A549 (cell line): ENCODE measurements around the gene LAMA3. TPM values are rescaled to one million over a fixed set of nuclear protein-coding genes. Genes with fewer than 3 reads are reported as not detected.

Experiments
- ATAC-seq, 2 experiments: fragments of 200-7000 bp in 1 of 2; fragments of >200 bp in 1 of 2; cut with Nextera tagmentation in 1 of 2; cut with Tn5 transposase in 1 of 2; 3 replicates each; pipeline versions ENCODE4 v1.8.0 to v1.9.1; 2018 to 2020; ENCODE audit warnings: mild to moderate bottlenecking in 1 of 2, moderate library complexity in 1 of 2
- CTCF ChIA-PET: fragments of 300-600 bp; sonication (Branson Sonifier 250); formaldehyde crosslinking; extraction: SDS; loops from one replicate; lab custom pipeline; 2021; ENCODE audit warnings: antibody characterized with exemption, inconsistent platforms; lab: Yijun Ruan, JAX
- POLR2A ChIA-PET: fragments of 350-600 bp; formaldehyde crosslinking; extraction: SDS; loops from one replicate; lab custom pipeline; 2021; ENCODE audit warnings: antibody characterized with exemption, inconsistent platforms; lab: Yijun Ruan, JAX
- DNase-seq, 2 experiments: peaks; one replicate each; pipeline versions ENCODE4 v3.0.0 to v3.0.0-alpha.2; 2011 to 2016; ENCODE audit warnings: low read depth in 1 of 2, low spot score in 1 of 2
- FAIRE-seq: peaks from 2 replicates; lab custom pipeline; 2011; peaks lifted over from hg19 to GRCh38; lab: Jason Lieb, UNC
- H3K27ac ChIP-seq, 2 experiments: fragments of >200 bp; sonication (Bioruptor Twin); formaldehyde crosslinking; 3 replicates each; pipeline ENCODE4 v1.5.1; 2016 to 2017
- H3K4me1 ChIP-seq: fragments of >200 bp; sonication (Bioruptor Twin); formaldehyde crosslinking; 3 replicates; pipeline ENCODE4 v1.6.1; 2016
- H3K4me2 ChIP-seq: fragments of >200 bp; sonication (Bioruptor Twin); formaldehyde crosslinking; 3 replicates; pipeline ENCODE4 v1.6.1; 2016
- H3K4me3 ChIP-seq: fragments of >200 bp; sonication (Bioruptor Twin); formaldehyde crosslinking; 3 replicates; pipeline ENCODE4 v1.5.1; 2016
- H3K9me3 ChIP-seq: fragments of >200 bp; sonication (Bioruptor Twin); formaldehyde crosslinking; 3 replicates; pipeline ENCODE4 v1.6.1; 2016
- CBX2 ChIP-seq: fragments of 200-600 bp; sonication (generic); IDR thresholded peaks from 2 replicates; pipeline ENCODE4 v1.6.1; 2016; ENCODE audit warnings: low read depth, mild to moderate bottlenecking, borderline replicate concordance
- CHD2 ChIP-seq: fragments of 150-350 bp; IDR thresholded peaks from 2 replicates; pipeline ENCODE4 v1.6.1; 2014; ENCODE audit warnings: low read length; ENCODE audit not compliant: partially characterized antibody
- EHF ChIP-seq: fragments of 250-450 bp; sonication (Bioruptor Pico); IDR thresholded peaks from 2 replicates; pipeline ENCODE4 v1.5.0; 2020; ENCODE audit warnings: mild to moderate bottlenecking
- EHMT2 ChIP-seq: fragments of 200-600 bp; sonication (generic); IDR thresholded peaks from 2 replicates; pipeline ENCODE4 v1.6.1; 2016; ENCODE audit warnings: antibody characterized with exemption, low read depth, mild to moderate bottlenecking, moderate library complexity
- EP300 ChIP-seq, 2 experiments: fragments of >200 bp; sonication (Bioruptor Twin); formaldehyde crosslinking; IDR thresholded peaks; 2 replicates in 1 of 2; 3 replicates in 1 of 2; pipeline ENCODE4 v1.6.1; 2016 to 2017
- FOSL2 ChIP-seq, 2 experiments: fragments of 450-650 bp in 1 of 2; fragments of >200 bp in 1 of 2; sonication (Bioruptor Twin) in 1 of 2; formaldehyde crosslinking; IDR thresholded peaks; 2 replicates each; pipeline versions ENCODE4 v1.5.0 to v1.6.1; 2016 to 2020; ENCODE audit warnings: mild to moderate bottlenecking in 1 of 2, moderate library complexity in 1 of 2
- GATA3 ChIP-seq: IDR thresholded peaks from 2 replicates; pipeline ENCODE4 v1.6.1; 2012; ENCODE audit warnings: borderline replicate concordance
- HDAC2 ChIP-seq: fragments of 200-600 bp; sonication (generic); IDR thresholded peaks from 2 replicates; pipeline ENCODE4 v1.6.1; 2016
- HOXB5 ChIP-seq: fragments of 250-450 bp; sonication (Bioruptor Pico); IDR thresholded peaks from 2 replicates; pipeline ENCODE4 v1.5.0; 2020; ENCODE audit warnings: mild to moderate bottlenecking, moderate library complexity
- MAZ ChIP-seq: fragments of 150-350 bp; IDR thresholded peaks from 2 replicates; pipeline ENCODE4 v1.6.1; 2014; ENCODE audit warnings: antibody characterized with exemption, low read depth, low read length, borderline replicate concordance
- RCOR1 ChIP-seq: fragments of 150-350 bp; IDR thresholded peaks from 2 replicates; pipeline ENCODE4 v1.6.1; 2014; ENCODE audit warnings: antibody characterized with exemption, low read length, low read depth
- ZNF302 ChIP-seq: fragments of 250-450 bp; sonication (Bioruptor Pico); IDR thresholded peaks from 2 replicates; pipeline ENCODE4 v1.9.0; 2021; ENCODE audit warnings: inconsistent platforms, mild to moderate bottlenecking, moderate library complexity
- ZSCAN20 ChIP-seq: fragments of 250-450 bp; sonication (Bioruptor Pico); IDR thresholded peaks from 2 replicates; pipeline ENCODE4 v1.8.0; 2022; ENCODE audit warnings: mild to moderate bottlenecking, moderate library complexity
- WGBS: methylation state at CpG from one replicate; pipeline ENCODE4 v1.1.6; 2017; ENCODE audit errors: missing lambda C conversion rate; 5-methylcytosine and 5-hydroxymethylcytosine counted together
- polyA plus RNA-seq, 4 experiments: library from polyadenylated mRNA; depleted of rRNA in 3 of 4; stranded (reverse); fragments of >200 nt; fragmentation: RNase III in 1 of 4; extraction: RNeasy Plus Mini Kit Qiagen cat#74134 plus additional on column Dnase treatment in 1 of 4; gene quantifications; 2 replicates in 3 of 4; 3 replicates in 1 of 4; pipeline ENCODE4 v1.2.3, GENCODE V29; 2011 to 2017
- TF ChIP-seq, protein P1 (sequence below): fragments of 150-350 bp; IDR thresholded peaks from 2 replicates; pipeline ENCODE4 v1.6.1; 2014; ENCODE audit warnings: low read depth, mild to moderate bottlenecking, low read length
- TF ChIP-seq, protein P2 (sequence below): fragments of 450-650 bp; IDR thresholded peaks from 2 replicates; pipeline ENCODE4 v1.6.1; 2014; ENCODE audit warnings: antibody characterized with exemption
- TF ChIP-seq, protein P3 (sequence below): fragments of >200 bp; sonication (Bioruptor Twin); formaldehyde crosslinking; IDR thresholded peaks from 2 replicates; pipeline ENCODE4 v1.6.1; 2016
- TF ChIP-seq, protein P4 (sequence below): IDR thresholded peaks from 2 replicates; pipeline ENCODE4 v1.6.1; 2012
- TF ChIP-seq, protein P5 (sequence below): fragments of 250-450 bp; sonication (Bioruptor Pico); IDR thresholded peaks from 2 replicates; pipeline ENCODE4 v1.5.0; 2020; ENCODE audit warnings: low read depth, mild to moderate bottlenecking, moderate library complexity
- TF ChIP-seq, protein P6 (sequence below): IDR thresholded peaks from 2 replicates; pipeline ENCODE4 v1.6.1; 2012; ENCODE audit warnings: low read depth, borderline replicate concordance

The LAMA3 gene
- polyA plus RNA-seq, 2 of the 4 experiments (the other 2 are of a cell fraction), result 18.2 to 31.0 TPM

DNA sequence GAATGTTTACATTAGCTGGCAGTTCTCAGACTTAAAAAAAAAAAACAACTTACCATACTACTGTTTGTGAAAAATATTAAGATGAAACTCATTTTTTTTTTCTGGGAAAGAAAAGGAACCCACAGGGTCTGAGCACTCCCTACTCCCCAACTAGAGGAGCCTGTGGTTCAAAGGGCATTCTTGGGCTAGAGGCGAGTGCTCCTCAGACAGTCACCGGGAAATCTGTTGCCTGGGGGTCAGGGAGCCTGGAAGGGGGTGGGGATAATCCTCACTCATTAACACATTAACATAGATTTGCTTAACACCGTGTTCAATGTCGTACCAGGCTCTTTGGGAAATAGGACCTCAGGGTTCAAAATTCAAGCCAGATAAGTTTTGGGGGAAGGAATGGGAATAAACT, 57.6 kb downstream of the LAMA3 start:
- H3K9me3 ChIP-seq, result no peaks in the 10 kb centered on the region
- POLR2A ChIA-PET, result no interaction called here
- 93% methylated on average over 4 of the region's 4 CpGs for WGBS
- FAIRE-seq (no peak), ATAC-seq (no peak), DNase-seq (no peak)
- H3K4me2 ChIP-seq, result no peak overlapping the region
- CTCF ChIA-PET, result no interaction called here
- no peak for TF ChIP-seq HDAC2
- TF ChIP-seq, protein P1, sequence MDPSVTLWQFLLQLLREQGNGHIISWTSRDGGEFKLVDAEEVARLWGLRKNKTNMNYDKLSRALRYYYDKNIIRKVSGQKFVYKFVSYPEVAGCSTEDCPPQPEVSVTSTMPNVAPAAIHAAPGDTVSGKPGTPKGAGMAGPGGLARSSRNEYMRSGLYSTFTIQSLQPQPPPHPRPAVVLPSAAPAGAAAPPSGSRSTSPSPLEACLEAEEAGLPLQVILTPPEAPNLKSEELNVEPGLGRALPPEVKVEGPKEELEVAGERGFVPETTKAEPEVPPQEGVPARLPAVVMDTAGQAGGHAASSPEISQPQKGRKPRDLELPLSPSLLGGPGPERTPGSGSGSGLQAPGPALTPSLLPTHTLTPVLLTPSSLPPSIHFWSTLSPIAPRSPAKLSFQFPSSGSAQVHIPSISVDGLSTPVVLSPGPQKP, result no peak
- TF ChIP-seq, protein P2, sequence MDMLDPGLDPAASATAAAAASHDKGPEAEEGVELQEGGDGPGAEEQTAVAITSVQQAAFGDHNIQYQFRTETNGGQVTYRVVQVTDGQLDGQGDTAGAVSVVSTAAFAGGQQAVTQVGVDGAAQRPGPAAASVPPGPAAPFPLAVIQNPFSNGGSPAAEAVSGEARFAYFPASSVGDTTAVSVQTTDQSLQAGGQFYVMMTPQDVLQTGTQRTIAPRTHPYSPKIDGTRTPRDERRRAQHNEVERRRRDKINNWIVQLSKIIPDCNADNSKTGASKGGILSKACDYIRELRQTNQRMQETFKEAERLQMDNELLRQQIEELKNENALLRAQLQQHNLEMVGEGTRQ, result no peak
- TF ChIP-seq EP300 (IDR thresholded peaks at IDR 0.05), result no peak
- no peak overlapping the region for H3K27ac ChIP-seq
- peaks cover 24% of the 10 kb centered on the region for H3K4me1 ChIP-seq
- no peak overlapping the region for H3K4me3 ChIP-seq

DNA sequence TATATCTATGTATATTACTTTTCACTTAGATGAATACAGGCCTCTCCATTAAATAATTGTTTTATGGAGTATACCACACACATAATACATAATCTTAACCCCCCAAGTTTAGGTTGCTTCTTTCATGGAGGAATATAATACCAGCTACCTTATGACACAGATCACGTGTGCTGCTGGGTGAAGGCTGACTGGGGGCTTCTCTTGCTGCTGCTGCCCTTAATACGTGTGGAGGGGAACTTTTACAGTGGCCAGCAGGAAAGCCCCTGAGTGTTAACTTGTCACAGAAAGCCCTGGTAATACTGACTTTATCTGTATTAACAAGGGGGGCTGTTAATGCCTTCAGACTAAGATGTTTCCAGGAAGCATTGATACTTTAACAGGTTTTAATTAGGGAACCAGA, 63.1 kb downstream of the LAMA3 start:
- Histone ChIP-seq H3K9me3 (no peaks in the 10 kb centered on the region), H3K27ac (no peak overlapping the region), H3K4me2 (no peak overlapping the region), H3K4me1 (no peaks in the 10 kb centered on the region), H3K4me3 (no peak overlapping the region)
- 75% methylated on average over 2 of the region's 2 CpGs for WGBS
- CTCF ChIA-PET, result interaction anchor here (0.7 to 1.7 kb wide), 2 partner anchors 9 to 20 kb away, joined by 3 to 4 read pairs; no protein-coding TSS in a partner anchor
- ATAC-seq, result no peak
- FAIRE-seq, result no peak
- DNase-seq, result no peak
- no peak for TF ChIP-seq CHD2
- no peak for TF ChIP-seq EHF (CRISPR knock-in tag)
- TF ChIP-seq, protein P3, sequence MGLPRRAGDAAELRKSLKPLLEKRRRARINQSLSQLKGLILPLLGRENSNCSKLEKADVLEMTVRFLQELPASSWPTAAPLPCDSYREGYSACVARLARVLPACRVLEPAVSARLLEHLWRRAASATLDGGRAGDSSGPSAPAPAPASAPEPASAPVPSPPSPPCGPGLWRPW, result no peak
- no peak for TF ChIP-seq MAZ
- no peak for TF ChIP-seq HOXB5 (CRISPR knock-in tag)
- TF ChIP-seq, protein P4, sequence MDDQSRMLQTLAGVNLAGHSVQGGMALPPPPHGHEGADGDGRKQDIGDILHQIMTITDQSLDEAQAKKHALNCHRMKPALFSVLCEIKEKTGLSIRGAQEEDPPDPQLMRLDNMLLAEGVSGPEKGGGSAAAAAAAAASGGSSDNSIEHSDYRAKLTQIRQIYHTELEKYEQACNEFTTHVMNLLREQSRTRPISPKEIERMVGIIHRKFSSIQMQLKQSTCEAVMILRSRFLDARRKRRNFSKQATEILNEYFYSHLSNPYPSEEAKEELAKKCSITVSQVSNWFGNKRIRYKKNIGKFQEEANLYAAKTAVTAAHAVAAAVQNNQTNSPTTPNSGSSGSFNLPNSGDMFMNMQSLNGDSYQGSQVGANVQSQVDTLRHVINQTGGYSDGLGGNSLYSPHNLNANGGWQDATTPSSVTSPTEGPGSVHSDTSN, result no peak
- no peak for TF ChIP-seq FOSL2 (IDR thresholded peaks at IDR 0.05)
- no peak for TF ChIP-seq FOSL2 (CRISPR knock-in tag; IDR thresholded peaks at IDR 0.05)
- no peak for TF ChIP-seq GATA3
- no peak for TF ChIP-seq ZSCAN20 (CRISPR knock-in tag)
- TF ChIP-seq RCOR1, result no peak
- TF ChIP-seq, protein P5, sequence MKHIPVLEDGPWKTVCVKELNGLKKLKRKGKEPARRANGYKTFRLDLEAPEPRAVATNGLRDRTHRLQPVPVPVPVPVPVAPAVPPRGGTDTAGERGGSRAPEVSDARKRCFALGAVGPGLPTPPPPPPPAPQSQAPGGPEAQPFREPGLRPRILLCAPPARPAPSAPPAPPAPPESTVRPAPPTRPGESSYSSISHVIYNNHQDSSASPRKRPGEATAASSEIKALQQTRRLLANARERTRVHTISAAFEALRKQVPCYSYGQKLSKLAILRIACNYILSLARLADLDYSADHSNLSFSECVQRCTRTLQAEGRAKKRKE (CRISPR knock-in tag), result no peak
- TF ChIP-seq, protein P1, result no peak
- no peak for TF ChIP-seq EHMT2
- TF ChIP-seq CBX2, result no peak
- TF ChIP-seq, protein P6, sequence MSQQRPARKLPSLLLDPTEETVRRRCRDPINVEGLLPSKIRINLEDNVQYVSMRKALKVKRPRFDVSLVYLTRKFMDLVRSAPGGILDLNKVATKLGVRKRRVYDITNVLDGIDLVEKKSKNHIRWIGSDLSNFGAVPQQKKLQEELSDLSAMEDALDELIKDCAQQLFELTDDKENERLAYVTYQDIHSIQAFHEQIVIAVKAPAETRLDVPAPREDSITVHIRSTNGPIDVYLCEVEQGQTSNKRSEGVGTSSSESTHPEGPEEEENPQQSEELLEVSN, result no peak
- TF ChIP-seq ZNF302 (CRISPR knock-in tag), result no peak
- POLR2A ChIA-PET, result no interaction called here
